ENCODE results near the gene MRPL23.

MRPL23 gene

GRCh38 chr11:1925373-1926155 is 21.6 kb upstream of the MRPL23 start:
- TF ChIP-seq POLR2A (IDR thresholded peaks at IDR 0.05; ENCODE audit: low read length) (no peak), GATA1 (IDR thresholded peaks at IDR 0.05; ENCODE audit: low read depth, low read length) (no peak)
- no peak for DNase-seq

GRCh38 chr11:1926156-1927025 is 20.7 kb upstream of the MRPL23 start:
- DNase-seq = no peak
- TF ChIP-seq POLR2A (IDR thresholded peaks at IDR 0.05; ENCODE audit: low read length) (no peak), GATA1 (IDR thresholded peaks at IDR 0.05; ENCODE audit: low read depth, low read length) (no peak)

GRCh38 chr11:1927026-1927847 is 19.9 kb upstream of the MRPL23 start:
- TF ChIP-seq POLR2A (IDR thresholded peaks at IDR 0.05; ENCODE audit: low read length) = no peak
- TF ChIP-seq GATA1 (IDR thresholded peaks at IDR 0.05; ENCODE audit: low read depth, low read length) = no peak
- no peak for DNase-seq

- DNase-seq = no peak
- TF ChIP-seq POLR2A (IDR thresholded peaks at IDR 0.05; ENCODE audit: low read length) (no peak), GATA1 (IDR thresholded peaks at IDR 0.05; ENCODE audit: low read depth, low read length) (no peak)
Measured at GRCh38 chr11:1927848-1928469, 19.2 kb upstream of the MRPL23 start.

GRCh38 chr11:1928470-1928890 is 18.7 kb upstream of the MRPL23 start:
- no peak for DNase-seq
- no peak for TF ChIP-seq POLR2A (IDR thresholded peaks at IDR 0.05; ENCODE audit: low read length)
- TF ChIP-seq GATA1 (IDR thresholded peaks at IDR 0.05; ENCODE audit: low read depth, low read length) = no peak

- no peak for DNase-seq
- no peak for TF ChIP-seq POLR2A (IDR thresholded peaks at IDR 0.05; ENCODE audit: low read length)
- TF ChIP-seq GATA1 (IDR thresholded peaks at IDR 0.05; ENCODE audit: low read depth, low read length) = no peak
Measured at GRCh38 chr11:1928891-1929541, 18.1 kb upstream of the MRPL23 start.

- TF ChIP-seq GATA1 (IDR thresholded peaks at IDR 0.05; ENCODE audit: low read depth, low read length) (no peak), POLR2A (IDR thresholded peaks at IDR 0.05; ENCODE audit: low read length) (no peak)
Measured at GRCh38 chr11:1929621-1930461, 17.3 kb upstream of the MRPL23 start.

GRCh38 chr11:1930462-1930830 is 16.7 kb upstream of the MRPL23 start:
- DNase-seq = no peak
- TF ChIP-seq GATA1 (IDR thresholded peaks at IDR 0.05; ENCODE audit: low read depth, low read length) (no peak), POLR2A (IDR thresholded peaks at IDR 0.05; ENCODE audit: low read length) (no peak)

More at GRCh38 chr11:1929621-1930461, 17.3 kb upstream of the MRPL23 start:
- DNase-seq = no peak

- no peak for DNase-seq
- no peak for TF ChIP-seq GATA1 (IDR thresholded peaks at IDR 0.05; ENCODE audit: low read depth, low read length)
- TF ChIP-seq POLR2A (IDR thresholded peaks at IDR 0.05; ENCODE audit: low read length) = peak; percentile 28
Measured at GRCh38 chr11:1931341-1932104, 15.6 kb upstream of the MRPL23 start.

- no peak for DNase-seq
- TF ChIP-seq POLR2A (IDR thresholded peaks at IDR 0.05; ENCODE audit: low read length) (no peak), GATA1 (IDR thresholded peaks at IDR 0.05; ENCODE audit: low read depth, low read length) (no peak)
Measured at GRCh38 chr11:1932105-1932480, 15.0 kb upstream of the MRPL23 start.

- no peak for DNase-seq
- TF ChIP-seq GATA1 (IDR thresholded peaks at IDR 0.05; ENCODE audit: low read depth, low read length) = no peak
- no peak for TF ChIP-seq POLR2A (IDR thresholded peaks at IDR 0.05; ENCODE audit: low read length)
Measured at GRCh38 chr11:1932681-1933080, 14.5 kb upstream of the MRPL23 start.

Data from erythroblast (primary cell).